Fibroblast of upper back skin (primary cell): ENCODE data around the gene CDH24.

Experiments used
- DNase-seq: peaks from one replicate; pipeline ENCODE4 v3.0.0-alpha.2; 2013

CDH24 gene

GRCh38 chr14:23090254-23090636, 32.9 kb upstream of the CDH24 start:
- DNase-seq: no peak

- no peak for DNase-seq
Observed at GRCh38 chr14:23089498-23090253, 32.4 kb upstream of the CDH24 start.

- no peak for DNase-seq
Observed at GRCh38 chr14:23086565-23086964, 29.2 kb upstream of the CDH24 start.

- DNase-seq: no peak
Observed at GRCh38 chr14:23085458-23085857, 28.1 kb upstream of the CDH24 start.

- no peak for DNase-seq
Observed at GRCh38 chr14:23080474-23080873, 23.2 kb upstream of the CDH24 start.

GRCh38 chr14:23079716-23080115, 22.4 kb upstream of the CDH24 start:
- peak; percentile 49 for DNase-seq

GRCh38 chr14:23078692-23079116, 21.4 kb upstream of the CDH24 start:
- DNase-seq: peak; percentile 86

GRCh38 chr14:23077962-23078361, 20.6 kb upstream of the CDH24 start:
- DNase-seq: peak; percentile 7

- DNase-seq: no peak
Observed at GRCh38 chr14:23076785-23077408, 19.6 kb upstream of the CDH24 start.

GRCh38 chr14:23074906-23075305, 17.6 kb upstream of the CDH24 start:
- DNase-seq: no peak

- DNase-seq: no peak
Observed at GRCh38 chr14:23071921-23072539, 14.7 kb upstream of the CDH24 start.

- DNase-seq: peak; percentile 92
Observed at GRCh38 chr14:23071244-23071920, 14.1 kb upstream of the CDH24 start.

GRCh38 chr14:23070262-23071129, 13.2 kb upstream of the CDH24 start:
- DNase-seq: no peak

GRCh38 chr14:23069413-23069806, 12.1 kb upstream of the CDH24 start:
- DNase-seq: no peak

GRCh38 chr14:23068789-23069412, 11.6 kb upstream of the CDH24 start:
- DNase-seq: peak; percentile 91

- no peak for DNase-seq
Observed at GRCh38 chr14:23067847-23068788, 10.8 kb upstream of the CDH24 start.

- DNase-seq: no peak
Observed at GRCh38 chr14:23066855-23067744, 9.8 kb upstream of the CDH24 start.

GRCh38 chr14:23066368-23066767, 9.0 kb upstream of the CDH24 start:
- DNase-seq: no peak

- DNase-seq: no peak
Observed at GRCh38 chr14:23063601-23064000, 6.3 kb upstream of the CDH24 start.

GRCh38 chr14:23062002-23062401, 4.7 kb upstream of the CDH24 start:
- DNase-seq: peak; percentile 96
